Kidney capillary endothelial cell (primary cell): ENCODE data around the gene USP11.

Source experiments
- DNase-seq: peaks from one replicate; pipeline ENCODE4 v3.0.0-alpha.2; 2018; ENCODE audit warnings: low spot score

USP11 gene

DNA sequence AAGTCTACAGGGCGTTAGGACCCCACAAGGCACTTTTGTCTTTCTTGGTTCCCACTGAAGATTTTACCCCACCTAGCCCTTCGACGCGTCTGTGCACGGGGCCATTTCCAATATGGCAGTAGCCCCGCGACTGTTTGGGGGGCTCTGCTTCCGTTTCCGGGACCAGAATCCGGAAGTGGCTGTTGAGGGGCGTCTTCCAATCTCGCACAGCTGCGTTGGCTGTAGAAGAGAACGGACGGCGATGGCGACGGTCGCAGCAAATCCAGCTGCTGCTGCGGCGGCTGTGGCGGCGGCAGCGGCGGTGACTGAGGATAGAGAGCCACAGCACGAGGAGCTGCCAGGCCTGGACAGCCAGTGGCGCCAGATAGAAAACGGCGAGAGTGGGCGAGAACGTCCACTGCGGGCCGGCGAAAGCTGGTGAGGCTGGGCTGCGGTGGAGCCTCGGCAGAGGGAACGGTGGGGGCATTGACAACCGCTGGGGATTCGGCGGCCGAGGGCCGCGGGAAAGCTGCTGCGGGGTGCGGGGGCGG lies at the start of gene USP11:
TSS of gene USP11 (plus strand) at position 207 of the 530 bp plus-strand sequence. CDS start at position 242, 35 bp downstream.
- no peak for DNase-seq

DNA sequence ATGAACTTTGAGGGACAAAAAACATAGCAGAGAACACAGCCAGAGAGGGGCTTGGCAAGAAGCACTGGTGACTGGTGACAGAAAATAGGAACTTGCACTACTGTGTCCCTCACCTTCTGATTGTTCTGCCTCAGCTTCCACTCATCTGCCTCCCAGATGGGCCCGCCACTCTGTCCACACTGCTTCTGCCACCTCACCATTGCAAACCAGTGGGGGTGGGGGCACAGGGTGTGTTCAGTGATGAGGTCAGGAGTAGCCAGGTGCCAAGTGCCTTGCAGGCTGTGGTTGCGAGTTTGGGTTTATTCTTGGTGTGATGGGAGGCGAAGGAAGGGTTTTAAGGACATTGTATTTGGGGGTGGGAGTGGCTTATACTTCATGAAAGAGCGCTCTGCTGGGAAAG lies 48.3 kb upstream of the USP11 start:
- DNase-seq, result no peak

DNA sequence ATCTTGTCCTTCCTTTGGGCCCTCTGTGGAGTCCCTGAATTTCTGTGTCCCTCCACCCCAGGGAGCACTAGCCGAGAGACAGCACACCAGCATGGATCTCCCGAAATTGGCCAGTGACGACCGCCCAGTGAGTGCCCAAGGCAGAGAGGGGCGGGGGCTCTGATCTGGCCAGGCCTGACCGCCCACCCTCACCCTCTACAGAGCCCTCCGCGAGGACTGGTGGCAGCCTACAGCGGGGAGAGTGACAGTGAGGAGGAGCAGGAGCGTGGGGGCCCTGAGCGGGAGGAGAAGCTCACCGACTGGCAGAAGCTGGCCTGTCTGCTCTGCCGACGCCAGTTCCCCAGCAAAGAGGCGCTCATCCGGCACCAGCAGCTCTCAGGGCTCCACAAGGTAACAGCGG lies 47.6 kb upstream of the USP11 start:
- DNase-seq, result no peak

DNA sequence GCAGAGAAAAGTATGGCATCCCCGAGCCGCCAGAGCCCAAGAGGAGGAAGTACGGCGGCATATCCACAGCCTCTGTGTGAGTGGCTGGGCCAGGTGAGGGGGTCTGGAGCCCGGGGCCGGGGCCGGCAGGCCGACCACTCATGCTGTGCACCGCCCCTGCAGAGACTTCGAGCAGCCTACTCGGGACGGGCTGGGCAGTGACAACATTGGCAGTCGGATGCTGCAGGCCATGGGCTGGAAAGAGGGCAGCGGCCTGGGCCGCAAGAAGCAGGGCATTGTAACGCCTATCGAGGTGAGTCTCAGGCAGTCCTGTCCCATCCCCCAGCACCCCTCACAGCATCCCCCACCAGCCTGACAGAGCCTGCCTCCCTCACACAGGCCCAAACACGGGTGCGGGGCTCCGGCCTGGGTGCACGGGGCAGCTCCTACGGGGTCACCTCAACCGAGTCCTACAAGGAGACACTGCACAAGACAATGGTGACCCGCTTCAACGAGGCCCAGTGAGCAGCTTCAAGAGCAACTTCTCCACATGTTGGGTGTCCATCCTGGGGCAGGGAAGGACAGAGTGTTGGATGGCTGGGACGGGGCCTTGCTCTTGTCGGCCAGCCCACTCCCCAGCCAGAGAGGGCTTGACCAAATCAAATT lies 46.6 kb upstream of the USP11 start:
- DNase-seq, result no peak

DNA sequence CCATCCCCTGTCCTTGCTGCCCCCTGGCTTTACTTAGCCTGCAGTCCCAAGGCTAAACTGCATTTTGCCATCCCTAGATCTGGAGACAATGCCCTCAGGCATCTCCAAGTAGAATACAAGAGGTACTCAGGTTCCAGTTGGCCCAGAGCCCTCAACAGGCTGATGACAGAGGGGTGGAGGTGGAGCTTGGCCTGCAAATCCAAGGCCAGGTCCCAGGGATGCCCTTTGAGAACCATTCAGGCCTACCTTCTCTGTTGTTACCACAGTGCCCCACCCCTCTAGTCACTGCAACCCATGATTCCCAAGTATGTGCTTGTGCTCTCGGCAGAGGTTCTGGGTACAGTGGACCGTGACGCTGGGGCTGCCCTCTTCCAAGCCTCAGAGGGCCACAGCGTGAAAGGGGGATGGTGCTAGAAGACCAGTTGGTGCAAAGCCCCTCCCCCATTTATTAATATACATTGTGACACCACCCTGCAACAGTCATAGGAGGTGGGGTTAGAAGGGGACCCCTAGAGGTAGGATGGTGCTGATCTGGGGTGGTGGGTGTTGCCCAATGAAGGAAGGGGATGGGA lies 45.6 kb upstream of the USP11 start:
- no peak for DNase-seq

DNA sequence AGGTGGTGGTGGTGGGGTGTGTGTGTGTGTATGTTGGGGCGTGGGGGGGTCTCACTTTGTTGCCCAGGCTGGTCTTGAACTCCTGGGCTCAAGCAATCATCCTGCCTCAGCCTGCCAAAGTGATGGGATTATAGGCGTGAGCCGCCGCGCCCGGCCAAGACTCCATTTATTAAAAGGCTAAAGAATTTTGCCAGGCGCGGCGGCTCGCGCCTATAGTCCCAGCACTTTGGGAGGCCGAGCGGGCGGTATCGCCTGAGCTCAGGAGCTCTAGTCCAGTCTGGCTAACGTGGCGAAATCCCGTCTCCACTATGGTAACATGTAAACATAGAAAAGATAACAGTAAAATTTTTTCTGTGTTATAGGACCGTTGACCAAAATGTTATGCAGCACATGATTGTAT lies 42.9 kb upstream of the USP11 start:
- no peak for DNase-seq

DNA sequence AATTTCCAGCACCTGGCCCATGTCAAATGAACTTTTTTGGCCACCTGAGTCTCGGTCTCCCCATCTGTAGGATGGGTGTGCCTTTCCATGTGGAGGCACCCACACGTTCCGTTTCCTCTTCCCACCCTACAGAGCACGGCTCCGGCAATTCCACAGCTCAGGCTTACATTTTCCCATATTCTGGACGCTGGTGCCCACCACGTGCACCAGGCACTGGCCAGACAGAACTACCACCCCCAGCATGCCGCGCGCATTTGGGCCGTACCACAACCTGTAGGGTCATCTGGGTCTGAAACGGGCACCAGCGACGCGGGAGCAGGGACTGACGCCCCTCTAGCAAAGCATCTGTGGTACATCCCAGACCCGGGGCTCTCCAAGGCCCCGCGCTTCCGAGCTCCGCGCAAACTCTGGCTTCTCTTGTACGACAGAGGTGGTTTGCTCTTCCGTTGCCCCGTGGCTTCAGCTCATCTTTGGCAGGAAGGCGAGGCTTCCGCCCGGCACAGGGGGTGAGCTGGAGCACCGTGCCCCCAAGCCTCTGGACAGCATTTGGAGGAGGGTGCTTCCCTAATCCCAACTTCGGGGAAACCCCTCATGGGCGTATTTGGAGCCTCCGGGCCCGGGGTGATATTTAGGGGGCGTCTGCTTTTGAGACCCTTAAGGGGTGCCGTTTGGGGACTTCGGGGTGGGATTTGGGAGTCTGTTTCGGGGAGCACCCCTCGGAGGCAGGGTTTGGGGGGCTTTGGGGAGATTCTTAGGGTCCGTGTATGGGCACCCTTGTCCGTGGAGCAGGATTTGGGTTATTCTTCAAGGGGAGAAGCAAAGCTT lies 42.2 kb upstream of the USP11 start:
- DNase-seq, result peak; percentile 78

DNA sequence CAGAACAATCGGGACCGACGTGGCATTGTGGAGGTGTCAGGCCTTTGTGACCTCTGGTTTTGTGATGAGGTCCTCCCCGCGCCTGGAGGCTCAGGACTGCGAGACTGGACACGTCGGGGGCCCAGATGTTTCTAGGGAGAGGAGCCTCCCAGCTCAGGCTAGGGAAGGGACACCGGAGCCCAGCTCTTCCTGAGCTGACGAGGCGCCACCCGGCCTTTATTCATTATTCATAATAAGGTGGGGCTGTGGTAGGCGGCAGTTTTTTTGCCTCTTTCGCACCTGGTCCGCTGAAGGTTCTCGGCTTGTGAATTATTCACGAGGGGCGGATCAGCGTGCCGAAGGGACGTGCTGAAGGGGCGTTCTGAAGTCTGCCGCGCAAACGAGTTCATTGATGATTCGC lies 41.5 kb upstream of the USP11 start:
- no peak for DNase-seq

DNA sequence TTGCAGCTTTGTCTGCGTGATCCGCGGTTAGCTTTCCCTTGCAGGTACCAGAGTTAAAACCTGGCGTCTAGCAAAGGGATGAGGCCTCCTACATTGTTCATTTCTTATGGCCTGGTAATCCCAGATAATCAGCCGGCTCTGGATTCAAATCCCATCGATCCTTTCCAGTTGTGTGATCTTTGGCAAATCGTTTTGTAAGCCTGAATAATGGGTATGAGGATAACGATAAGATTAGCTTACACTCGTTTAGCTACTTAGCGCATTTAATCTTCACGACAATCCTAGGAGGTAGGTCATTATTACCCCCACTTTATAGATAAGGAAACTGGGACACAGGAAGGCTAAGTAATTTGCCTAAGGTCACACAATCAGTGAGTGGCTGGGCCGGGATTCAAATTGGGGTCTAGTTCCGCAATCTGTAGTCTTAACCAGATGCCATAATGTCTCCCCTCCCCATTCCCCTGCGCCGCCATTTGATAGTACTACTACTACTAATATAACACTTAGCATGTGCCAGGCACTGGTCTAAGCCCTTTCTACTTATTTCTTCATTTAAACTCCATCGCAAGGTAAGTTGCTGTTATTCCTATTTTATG lies 40.9 kb upstream of the USP11 start:
- no peak for DNase-seq

DNA sequence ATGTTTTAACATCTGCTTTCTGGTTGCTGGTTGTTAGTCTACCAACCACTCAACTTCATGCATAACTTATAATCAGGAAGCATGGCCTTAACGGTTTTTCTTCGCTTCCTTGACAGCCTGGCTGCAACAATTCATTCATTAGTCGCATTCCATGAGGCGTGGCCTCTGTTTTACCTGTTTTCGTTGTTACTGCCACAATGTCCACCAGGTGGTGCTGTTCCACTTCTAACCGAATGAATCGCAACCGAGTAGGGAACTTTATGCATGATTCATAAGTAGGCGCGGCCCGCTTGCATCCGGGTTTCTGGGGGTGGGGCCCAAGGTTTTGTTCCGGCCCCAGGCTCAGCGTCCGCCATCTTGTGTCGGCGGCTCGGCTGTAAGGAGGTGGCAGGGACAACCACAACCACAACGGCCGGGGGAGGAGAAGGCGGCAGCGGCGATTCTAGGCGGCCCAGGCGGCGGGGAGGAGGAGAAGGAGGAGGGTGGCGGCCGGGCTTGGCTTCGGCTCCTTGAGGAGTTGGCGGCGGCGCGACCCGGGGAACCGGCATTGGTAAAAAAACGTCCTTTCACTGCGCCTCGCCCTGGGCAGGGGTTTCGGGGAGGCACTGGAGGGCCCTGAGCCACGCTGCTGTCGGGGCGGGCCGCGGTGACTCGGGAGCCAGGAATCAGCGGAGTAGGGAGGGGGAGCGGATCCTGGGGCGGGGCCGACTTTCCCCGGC lies 39.2 kb upstream of the USP11 start, which contains the start of gene UBA1:
TSS of gene UBA1 (plus strand) at position 355 of the 719 bp plus-strand sequence. CDS start 4,974 bp downstream, outside the sequence.
- peak; percentile 95 for DNase-seq

DNA sequence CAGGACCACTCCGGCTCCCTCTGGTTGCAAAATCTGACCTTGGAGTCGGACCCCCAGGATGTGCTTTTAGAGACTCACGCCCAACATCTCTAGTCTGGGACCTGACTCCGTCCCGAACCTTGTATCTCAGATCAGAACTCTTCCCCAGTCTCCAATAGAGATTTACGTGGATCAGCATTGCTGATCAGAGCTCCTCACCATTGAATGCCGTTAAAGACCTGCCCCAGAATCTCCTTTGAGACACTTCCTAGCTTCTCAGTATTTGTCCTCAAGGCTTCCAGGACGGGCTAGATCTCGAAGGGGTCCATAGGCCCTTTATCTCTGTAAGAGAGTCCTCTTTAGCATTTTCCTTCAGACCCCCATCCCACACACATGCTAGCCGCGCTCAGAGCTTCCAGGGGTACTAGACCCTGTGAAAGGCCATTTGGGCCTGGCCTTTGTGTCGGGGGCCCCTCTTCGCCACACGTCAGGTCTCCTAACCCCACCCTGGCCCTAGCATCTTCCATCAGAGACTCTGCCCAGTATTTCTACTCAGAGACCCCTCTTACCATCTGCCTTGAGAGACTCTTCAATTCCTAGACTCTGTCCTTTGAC lies 38.5 kb upstream of the USP11 start:
- DNase-seq, result no peak

DNA sequence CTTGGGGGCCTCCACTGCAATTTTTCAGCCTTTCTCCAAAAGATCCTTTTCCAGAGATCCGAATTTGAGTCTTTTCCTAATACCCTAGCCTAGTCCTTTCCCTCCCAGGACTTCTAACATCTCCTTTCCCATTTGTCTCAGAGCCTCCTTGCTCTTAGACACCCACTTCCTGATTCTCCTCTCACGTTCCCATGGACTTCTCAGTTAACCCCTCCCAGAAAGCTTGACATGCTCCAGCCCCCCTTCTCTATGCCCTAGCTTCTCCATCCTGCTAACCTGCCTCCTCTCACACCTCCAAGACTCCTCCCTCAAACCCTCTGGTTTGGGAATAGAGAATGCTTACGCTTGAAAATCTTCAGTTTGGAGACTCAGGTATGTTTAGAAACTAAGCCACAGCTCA lies 36.7 kb upstream of the USP11 start:
- no peak for DNase-seq

DNA sequence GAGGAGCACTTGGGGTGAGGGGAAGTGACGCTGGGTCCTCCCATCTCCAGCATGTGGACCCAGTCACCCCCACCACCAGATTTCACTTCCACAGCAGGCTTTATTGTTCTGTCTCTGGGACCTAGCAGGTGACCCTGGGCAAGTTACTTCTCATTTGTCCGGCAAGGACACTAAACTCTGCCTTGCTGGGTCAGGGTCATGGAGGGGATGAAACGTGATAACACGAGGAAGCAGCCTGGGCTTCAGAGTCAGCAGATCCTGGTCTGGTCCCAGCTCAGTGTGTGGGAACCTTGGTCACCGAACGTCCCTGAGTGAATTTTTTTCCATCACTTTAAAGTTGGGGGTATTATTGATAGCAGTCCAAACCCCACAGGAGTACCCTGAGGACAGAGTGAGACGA lies 35.3 kb upstream of the USP11 start:
- no peak for DNase-seq

DNA sequence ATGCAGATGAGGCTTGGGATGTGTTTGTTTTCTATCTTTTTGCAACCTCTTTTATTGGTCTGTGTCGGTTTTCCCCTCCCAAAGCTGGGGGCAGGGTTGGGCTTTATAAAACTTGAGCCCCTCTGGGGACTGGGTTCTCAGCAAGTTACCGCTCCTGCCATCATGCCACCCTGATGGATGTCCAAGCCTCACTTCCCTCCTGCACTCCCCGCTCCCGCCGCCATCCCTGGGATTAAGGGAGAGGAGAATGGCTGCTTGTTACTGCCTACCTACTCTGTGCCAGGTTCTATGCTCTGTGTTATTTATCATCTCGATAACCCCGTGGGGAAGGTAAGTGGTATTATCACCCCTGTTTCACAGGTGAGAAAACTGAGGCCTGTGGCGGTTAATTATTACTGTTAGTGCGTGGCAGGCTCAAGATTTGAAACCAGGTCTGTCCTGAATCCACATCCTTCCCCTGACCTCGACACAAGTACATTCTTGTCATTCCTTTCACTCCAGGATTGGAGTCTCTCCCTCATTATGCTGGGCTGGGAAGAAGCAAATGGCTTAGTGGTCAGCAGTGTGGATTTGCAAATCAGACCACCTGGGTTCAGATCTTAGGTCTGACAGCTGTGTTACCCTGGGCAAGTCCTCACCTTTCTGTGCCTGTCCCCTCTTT lies 34.7 kb upstream of the USP11 start:
- no peak for DNase-seq

DNA sequence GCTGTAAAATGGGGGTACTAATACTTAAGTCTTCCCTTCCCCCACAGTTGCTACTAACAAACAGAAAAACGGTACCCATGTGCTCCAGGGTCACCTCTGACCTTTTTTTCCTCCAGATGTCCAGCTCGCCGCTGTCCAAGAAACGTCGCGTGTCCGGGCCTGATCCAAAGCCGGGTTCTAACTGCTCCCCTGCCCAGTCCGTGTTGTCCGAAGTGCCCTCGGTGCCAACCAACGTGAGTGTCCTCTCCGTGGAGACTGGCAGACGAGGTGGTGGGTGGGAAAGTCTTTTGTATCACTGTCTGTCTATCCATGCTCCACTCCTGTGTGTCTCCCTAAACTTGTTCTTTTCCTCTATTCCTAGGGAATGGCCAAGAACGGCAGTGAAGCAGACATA lies 34.1 kb upstream of the USP11 start:
- no peak for DNase-seq

DNA sequence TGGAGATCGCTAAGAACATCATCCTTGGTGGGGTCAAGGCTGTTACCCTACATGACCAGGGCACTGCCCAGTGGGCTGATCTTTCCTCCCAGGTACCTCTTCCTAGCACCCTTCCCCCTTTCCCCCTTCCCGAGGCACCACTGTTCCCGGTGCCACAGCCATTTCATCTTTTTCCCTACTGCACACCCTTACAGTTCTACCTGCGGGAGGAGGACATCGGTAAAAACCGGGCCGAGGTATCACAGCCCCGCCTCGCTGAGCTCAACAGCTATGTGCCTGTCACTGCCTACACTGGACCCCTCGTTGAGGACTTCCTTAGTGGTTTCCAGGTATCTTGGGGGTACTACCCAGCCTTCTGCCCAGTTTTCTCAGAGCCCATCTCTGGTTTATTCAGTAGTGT lies 33.5 kb upstream of the USP11 start:
- DNase-seq, result no peak

DNA sequence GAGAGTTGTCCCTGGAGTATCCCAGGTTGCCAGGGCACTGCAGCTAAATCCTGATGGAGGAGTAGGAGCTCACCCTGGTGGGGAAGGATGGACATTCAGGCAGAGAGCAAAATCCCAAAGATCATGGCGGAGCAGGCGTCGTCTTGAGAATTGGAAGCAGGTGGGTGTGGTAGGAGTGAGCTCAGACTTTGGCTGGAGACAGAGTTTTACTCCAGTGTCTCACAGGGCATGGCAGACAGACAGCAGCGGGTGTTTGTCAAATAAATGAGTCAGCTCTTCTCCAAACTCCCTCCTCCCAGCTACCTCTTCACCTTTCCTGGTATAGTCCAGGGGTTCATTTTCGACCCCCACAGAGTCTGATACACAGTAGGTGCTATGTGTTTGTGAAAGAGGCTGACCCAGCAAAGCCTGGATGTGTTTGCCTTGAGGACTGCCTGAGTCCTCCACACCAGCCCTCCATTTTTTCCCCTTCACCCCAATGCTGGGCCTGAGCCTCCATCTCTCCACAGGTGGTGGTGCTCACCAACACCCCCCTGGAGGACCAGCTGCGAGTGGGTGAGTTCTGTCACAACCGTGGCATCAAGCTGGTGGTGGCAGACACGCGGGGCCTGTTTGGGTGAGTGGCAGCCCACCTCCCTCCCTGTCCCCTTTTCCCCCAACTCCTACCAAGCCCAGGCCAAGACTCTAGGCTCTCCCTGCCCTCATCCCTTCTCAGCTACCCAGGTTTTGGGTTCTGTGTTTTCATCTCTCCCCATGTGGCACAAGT lies 32.2 kb upstream of the USP11 start:
- DNase-seq, result no peak

DNA sequence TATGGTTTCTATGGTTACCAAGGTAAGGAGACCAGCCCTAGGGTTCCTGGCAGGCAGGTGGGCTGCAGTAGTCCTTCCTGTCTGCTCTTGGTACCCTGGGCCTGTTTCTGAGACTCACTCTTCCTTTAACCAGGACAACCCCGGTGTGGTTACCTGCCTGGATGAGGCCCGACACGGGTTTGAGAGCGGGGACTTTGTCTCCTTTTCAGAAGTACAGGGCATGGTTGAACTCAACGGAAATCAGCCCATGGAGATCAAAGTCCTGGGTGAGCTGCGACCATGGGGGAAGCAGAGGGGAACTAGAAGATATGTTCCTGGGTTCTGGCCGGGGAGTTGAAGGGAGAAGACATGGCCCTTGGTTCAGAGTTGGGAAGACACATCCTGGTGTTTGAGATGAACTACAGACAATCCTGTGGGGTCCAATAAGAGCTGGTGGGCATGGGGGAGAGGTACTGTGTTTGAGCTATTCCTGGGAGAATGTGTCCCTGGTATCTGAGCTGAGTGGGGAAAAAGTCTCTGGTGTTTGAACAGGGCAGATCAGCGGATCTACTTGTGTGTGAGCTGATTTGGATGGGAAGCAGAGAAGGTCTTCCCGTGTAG lies 31.4 kb upstream of the USP11 start:
- no peak for DNase-seq

DNA sequence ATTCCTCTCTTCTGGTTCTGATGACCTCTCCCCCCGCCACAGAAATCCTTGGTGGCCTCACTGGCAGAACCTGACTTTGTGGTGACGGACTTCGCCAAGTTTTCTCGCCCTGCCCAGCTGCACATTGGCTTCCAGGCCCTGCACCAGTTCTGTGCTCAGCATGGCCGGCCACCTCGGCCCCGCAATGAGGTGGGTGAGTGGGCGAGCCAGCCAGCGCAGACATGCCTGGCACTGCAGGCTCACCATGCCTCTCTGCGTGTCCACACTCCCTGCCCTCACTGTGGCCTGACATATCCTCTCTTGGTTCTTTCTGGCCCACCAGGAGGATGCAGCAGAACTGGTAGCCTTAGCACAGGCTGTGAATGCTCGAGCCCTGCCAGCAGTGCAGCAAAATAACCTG lies 30.5 kb upstream of the USP11 start:
- DNase-seq, result no peak

DNA sequence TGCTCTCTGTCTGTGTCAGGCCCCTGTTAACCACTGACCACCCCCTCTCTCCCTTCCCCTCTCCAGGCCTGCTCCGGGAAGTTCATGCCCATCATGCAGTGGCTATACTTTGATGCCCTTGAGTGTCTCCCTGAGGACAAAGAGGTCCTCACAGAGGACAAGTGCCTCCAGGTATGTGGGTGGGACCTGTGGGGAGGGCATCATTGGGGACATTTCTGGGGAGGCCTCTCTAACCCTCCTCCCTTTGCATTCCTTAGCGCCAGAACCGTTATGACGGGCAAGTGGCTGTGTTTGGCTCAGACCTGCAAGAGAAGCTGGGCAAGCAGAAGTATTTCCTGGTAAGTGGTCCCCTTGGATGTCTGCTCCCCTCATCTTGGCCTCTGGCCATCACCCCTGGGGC lies 29.9 kb upstream of the USP11 start:
- DNase-seq, result no peak
